Panc1 (cell line): ENCODE measurements around the gene IRF7.

Experiments
- POLR2AphosphoS5 ChIP-seq: IDR thresholded peaks from 2 replicates; pipeline ENCODE4 v1.6.1; 2012; ENCODE audit warnings: mild to moderate bottlenecking, low read depth, low read length, moderate library complexity
- SIN3A ChIP-seq: IDR thresholded peaks from 2 replicates; pipeline ENCODE4 v1.6.1; 2012; ENCODE audit warnings: low read depth, mild to moderate bottlenecking, low read length, moderate library complexity, borderline replicate concordance; ENCODE audit not compliant: insufficient read depth
- TCF7L2 ChIP-seq: IDR thresholded peaks from 2 replicates; pipeline ENCODE4 v1.6.1; 2011; ENCODE audit warnings: mild to moderate bottlenecking, low read depth, low read length, inconsistent platforms
- TF ChIP-seq, protein P1 (sequence below): fragments of 450-650 bp; IDR thresholded peaks from 2 replicates; pipeline ENCODE4 v1.5.1; 2017; ENCODE audit warnings: mild to moderate bottlenecking
- TF ChIP-seq, protein P2 (sequence below), 2 experiments: IDR thresholded peaks; 2 replicates each; pipeline ENCODE4 v1.6.1; 2011 to 2012; ENCODE audit warnings: low read depth in 2 of 2, control low read depth in 1 of 2, low read length in 1 of 2, mild to moderate bottlenecking in 1 of 2, moderate library complexity in 1 of 2; ENCODE audit not compliant: insufficient read depth in 1 of 2

DNA sequence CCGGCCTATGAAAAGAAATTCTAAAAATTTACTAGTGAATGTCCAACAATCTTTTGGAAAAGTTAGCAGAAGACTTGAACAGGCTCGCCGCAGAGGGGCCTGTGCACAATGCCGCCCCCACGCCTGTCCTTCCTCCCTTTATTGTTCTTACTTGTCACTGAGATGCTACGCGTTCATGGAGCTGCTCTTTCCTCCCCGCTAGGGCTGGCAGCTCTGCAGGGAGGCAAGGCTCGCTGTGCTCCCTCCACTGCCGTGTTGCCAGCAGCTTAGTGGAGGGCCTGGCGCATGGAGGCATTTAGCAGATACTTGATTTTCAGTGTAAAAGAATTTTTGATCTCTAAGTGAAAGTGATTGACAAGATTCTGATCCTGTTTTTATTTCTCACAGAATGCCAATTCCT is 24.8 kb downstream of the IRF7 start:
- TF ChIP-seq, protein P1, sequence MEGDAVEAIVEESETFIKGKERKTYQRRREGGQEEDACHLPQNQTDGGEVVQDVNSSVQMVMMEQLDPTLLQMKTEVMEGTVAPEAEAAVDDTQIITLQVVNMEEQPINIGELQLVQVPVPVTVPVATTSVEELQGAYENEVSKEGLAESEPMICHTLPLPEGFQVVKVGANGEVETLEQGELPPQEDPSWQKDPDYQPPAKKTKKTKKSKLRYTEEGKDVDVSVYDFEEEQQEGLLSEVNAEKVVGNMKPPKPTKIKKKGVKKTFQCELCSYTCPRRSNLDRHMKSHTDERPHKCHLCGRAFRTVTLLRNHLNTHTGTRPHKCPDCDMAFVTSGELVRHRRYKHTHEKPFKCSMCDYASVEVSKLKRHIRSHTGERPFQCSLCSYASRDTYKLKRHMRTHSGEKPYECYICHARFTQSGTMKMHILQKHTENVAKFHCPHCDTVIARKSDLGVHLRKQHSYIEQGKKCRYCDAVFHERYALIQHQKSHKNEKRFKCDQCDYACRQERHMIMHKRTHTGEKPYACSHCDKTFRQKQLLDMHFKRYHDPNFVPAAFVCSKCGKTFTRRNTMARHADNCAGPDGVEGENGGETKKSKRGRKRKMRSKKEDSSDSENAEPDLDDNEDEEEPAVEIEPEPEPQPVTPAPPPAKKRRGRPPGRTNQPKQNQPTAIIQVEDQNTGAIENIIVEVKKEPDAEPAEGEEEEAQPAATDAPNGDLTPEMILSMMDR: no peak
- TF ChIP-seq, protein P2, sequence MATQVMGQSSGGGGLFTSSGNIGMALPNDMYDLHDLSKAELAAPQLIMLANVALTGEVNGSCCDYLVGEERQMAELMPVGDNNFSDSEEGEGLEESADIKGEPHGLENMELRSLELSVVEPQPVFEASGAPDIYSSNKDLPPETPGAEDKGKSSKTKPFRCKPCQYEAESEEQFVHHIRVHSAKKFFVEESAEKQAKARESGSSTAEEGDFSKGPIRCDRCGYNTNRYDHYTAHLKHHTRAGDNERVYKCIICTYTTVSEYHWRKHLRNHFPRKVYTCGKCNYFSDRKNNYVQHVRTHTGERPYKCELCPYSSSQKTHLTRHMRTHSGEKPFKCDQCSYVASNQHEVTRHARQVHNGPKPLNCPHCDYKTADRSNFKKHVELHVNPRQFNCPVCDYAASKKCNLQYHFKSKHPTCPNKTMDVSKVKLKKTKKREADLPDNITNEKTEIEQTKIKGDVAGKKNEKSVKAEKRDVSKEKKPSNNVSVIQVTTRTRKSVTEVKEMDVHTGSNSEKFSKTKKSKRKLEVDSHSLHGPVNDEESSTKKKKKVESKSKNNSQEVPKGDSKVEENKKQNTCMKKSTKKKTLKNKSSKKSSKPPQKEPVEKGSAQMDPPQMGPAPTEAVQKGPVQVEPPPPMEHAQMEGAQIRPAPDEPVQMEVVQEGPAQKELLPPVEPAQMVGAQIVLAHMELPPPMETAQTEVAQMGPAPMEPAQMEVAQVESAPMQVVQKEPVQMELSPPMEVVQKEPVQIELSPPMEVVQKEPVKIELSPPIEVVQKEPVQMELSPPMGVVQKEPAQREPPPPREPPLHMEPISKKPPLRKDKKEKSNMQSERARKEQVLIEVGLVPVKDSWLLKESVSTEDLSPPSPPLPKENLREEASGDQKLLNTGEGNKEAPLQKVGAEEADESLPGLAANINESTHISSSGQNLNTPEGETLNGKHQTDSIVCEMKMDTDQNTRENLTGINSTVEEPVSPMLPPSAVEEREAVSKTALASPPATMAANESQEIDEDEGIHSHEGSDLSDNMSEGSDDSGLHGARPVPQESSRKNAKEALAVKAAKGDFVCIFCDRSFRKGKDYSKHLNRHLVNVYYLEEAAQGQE (IDR thresholded peaks at IDR 0.05; ENCODE audit: insufficient read depth in 1 of 2, low read depth in 2 of 2, low read length in 1 of 2): no peak
- TF ChIP-seq POLR2AphosphoS5 (no peak), TCF7L2 (no peak), SIN3A (no peak)
